Measurements from ENCODE around the gene CHDH. TPM values are rescaled to one million over a fixed set of nuclear protein-coding genes. Genes with fewer than 3 reads are reported as not detected.

CHDH gene
- total RNA-seq, 4 donors from 2014 or later = 4.6 to 14.9 (median 9.5) TPM

- DNase-seq (ENCODE audit: low spot score in 2 of 2) = no peak
- intact Hi-C loops (cut with DNase I; ENCODE audit: low total_unique reads) = no loop called here
- WGBS, 2 donors = 65 to 86% methylated on average over 1 of the region's 1 CpG
- TF ChIP-seq CTCF (IDR thresholded peaks at IDR 0.05) (no peak), POLR2A (IDR thresholded peaks at IDR 0.05) (no peak)
- no peak overlapping the region for H3K4me3 ChIP-seq (ENCODE audit: low read depth, poor library complexity, severe bottlenecking)
Measured at GRCh38 chr3:53828581-53828980, 17.6 kb downstream of the CHDH start.

GRCh38 chr3:53826048-53826447 is 20.2 kb downstream of the CHDH start:
- no peak for DNase-seq (ENCODE audit: low spot score in 2 of 2)
- TF ChIP-seq POLR2A (IDR thresholded peaks at IDR 0.05) (no peak), CTCF (IDR thresholded peaks at IDR 0.05) (no peak)
- 70 to 74% methylated on average over 1 of the region's 1 CpG for WGBS, 2 donors
- H3K4me3 ChIP-seq (ENCODE audit: low read depth, poor library complexity, severe bottlenecking) = no peak overlapping the region
- intact Hi-C loops (cut with DNase I; ENCODE audit: low total_unique reads) = no loop called here

- intact Hi-C loops (cut with DNase I; ENCODE audit: low total_unique reads) = no loop called here
- TF ChIP-seq POLR2A (IDR thresholded peaks at IDR 0.05) (no peak), CTCF (IDR thresholded peaks at IDR 0.05) (no peak)
- H3K4me3 ChIP-seq (ENCODE audit: low read depth, poor library complexity, severe bottlenecking) = no peak overlapping the region
- peak in 1 of 2 donors; percentile 53 for DNase-seq (ENCODE audit: low spot score in 2 of 2)
- WGBS, 2 donors = 86 to 90% methylated on average over 4 of the region's 4 CpGs
Measured at GRCh38 chr3:53824795-53825194, 21.4 kb downstream of the CHDH start.

GRCh38 chr3:53823956-53824657 is 22.1 kb downstream of the CHDH start:
- peak in 1 of 2 donors; percentile 52 for DNase-seq (ENCODE audit: low spot score in 2 of 2)
- WGBS, 2 donors = 63 to 69% methylated on average over 8 to 10 of the region's 10 CpGs
- intact Hi-C loops (cut with DNase I; ENCODE audit: low total_unique reads) = no loop called here
- TF ChIP-seq CTCF (IDR thresholded peaks at IDR 0.05) (no peak), POLR2A (IDR thresholded peaks at IDR 0.05) (no peak)
- H3K4me3 ChIP-seq (ENCODE audit: low read depth, poor library complexity, severe bottlenecking) = no peak overlapping the region

GRCh38 chr3:53823026-53823955 is 22.9 kb downstream of the CHDH start:
- DNase-seq (ENCODE audit: low spot score in 2 of 2) = peak in 1 of 2 donors; percentile 70
- no peak overlapping the region for H3K4me3 ChIP-seq (ENCODE audit: low read depth, poor library complexity, severe bottlenecking)
- 94 to 96% methylated on average over 39 to 43 of the region's 67 CpGs for WGBS, 2 donors
- intact Hi-C loops (cut with DNase I; ENCODE audit: low total_unique reads) = no loop called here
- TF ChIP-seq POLR2A (IDR thresholded peaks at IDR 0.05) (no peak), CTCF (IDR thresholded peaks at IDR 0.05) (no peak)
